ENCODE data around the gene CBFA2T2.
"Not testable (repeated sequence)": the region's sequence is repeated elsewhere in the genome, so short reads cannot be mapped to it uniquely, and the experiment has no call there.

The CBFA2T2 gene

DNA sequence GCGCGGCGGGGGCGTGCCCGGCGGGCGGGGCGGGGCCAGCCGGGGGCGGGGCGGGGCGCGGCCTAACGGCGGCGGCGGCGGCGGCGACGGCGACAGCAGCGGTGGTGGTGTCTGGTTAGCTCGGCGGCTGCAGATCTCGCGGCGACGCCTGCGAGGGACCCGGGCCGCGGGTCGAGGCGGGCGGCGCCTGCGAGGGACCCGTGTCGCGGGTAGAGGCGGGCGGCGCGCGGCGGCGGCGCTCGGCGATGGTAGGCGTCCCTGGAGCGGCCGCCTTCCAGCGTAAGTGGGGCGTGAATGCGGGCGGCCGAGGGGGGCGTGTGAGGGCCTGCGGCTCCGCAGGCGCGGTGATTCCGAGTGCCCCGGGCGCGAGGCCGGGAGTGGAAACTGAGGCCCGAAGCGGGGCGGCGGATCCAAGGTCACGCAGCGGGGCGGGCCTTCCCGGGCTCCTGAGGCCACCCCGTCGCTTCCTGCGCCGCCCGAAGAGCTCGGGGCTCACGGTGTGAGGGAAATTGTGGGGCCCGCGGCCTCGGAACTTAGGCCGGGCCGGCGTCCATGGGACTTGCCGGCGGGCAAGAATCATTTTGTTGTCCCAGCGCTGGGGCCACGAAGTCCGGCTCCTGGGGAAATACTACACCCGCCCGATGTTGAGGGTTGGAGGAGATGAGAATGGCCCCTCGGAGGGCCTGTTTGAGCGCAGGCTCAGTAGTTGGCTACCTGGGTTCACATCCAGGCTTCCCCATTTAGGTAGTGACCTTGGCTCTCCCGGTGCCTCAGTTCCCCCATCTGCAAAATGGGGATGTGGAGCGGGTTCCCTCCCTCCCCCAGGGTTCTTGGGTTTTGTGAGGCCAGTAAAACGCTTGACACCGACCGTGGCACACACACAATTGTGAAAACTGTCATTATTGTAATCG is at the start of gene CBFA2T2:
Gene CBFA2T2 (plus strand): TSS at position 74 of the 911 bp plus-strand sequence. CDS start 172 bp downstream, at position 246.
- peak; percentile 31 for DNase-seq

DNA sequence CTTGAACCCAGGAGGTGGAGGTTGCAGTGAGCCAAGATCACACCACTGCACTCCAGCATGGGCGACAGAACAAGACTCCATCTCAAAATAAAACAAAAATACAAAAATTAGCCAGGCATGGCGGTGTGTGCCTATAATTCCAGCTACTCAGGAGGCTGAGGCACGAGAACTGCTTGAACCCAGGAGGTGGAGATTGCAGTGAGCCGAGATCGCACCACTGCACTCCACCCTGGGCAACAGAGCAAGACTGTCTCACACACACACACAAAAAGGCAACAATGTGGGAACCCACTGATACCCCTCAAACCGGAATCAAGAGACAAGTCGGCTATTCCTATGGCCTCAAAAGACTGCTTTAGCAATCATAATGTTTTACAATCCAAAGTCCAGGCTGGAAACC is 49.3 kb upstream of the CBFA2T2 start:
- DNase-seq, result not testable (repeated sequence)

DNA sequence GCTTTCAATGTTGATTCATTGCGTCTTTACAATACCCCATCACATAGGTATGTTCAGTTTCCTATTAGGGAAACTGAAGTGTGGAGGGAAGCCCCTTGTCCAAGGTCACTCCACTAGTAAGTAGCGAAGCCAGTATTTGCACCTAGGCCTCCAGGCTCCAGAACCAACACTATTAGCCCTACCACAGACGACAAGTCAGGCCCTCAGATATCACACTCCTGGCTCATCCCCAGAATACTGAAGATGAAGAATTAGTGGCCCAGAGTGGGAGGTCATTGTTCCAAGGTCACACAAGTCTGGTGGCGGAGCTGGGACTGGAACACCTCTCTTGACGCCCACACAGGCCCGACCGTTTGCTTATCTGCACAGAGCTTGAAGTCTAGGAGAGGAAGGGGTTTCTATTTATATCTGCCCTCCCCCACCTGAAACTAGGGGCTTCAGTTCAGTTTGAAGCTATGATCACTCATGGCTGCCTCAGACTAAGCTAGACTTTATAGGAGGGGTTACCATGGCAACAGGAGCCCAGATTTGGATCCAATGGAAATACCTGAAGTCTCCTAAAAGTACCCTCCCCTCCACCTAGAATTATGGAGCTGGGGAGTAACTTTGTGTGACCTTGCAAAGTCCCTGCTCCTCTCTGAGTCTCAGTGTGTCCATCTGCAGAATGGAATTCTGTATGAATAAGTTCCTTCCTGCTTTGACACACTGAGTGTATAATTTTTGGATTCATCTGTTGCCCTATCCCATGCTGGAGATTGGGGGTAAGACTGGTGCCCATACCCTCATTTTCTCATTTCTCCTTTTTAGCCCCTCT is 48.5 kb upstream of the CBFA2T2 start:
- no peak for DNase-seq

DNA sequence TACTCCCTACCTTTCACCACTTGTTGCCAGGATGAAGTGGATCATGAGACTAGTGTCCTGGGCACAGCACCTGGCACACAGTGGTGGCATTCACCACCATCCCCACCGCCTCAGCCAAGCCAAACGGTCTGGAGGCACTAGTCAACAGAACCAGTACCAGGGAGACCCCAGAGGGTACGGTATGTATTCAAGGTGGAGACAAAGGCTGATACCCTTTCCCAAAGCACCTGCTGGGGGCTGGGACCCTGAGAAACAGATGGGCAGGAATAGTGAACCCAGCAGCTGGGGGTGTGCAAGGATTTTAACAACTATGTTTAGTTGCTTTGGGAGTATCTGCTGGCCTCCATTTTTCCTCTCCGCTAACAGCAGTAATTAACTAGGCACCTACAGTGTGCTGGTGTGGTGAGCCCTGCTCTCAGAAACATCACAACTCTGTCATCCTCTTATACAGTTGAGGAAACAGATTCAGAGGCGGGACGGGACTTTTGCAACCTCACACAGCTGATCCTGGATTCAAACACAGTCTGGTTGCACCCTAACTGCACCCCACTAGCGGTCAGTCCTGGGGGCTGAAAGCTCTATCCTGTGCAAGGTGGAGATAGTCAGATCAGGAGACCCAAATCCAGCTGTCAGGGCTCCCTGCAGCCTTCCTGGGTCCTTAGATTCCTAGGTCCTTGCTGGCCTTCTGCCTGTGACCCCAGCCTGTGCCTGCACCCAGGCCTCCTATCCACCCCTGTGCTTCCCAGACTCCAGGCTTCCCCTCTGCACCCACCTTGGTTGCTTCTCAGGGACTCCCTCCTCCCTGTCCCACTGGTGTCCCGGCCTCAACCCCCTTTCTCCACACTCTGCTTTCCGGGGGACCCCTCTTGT is 47.5 kb upstream of the CBFA2T2 start:
- no peak for DNase-seq

- no peak for DNase-seq
Measured at GRCh38 chr20:33443006-33443511, 46.8 kb upstream of the CBFA2T2 start.

- peak; percentile 57 for DNase-seq
Measured at GRCh38 chr20:33443512-33444239, 46.2 kb upstream of the CBFA2T2 start, which contains the start of gene SNTA1. Gene SNTA1 (minus strand): TSS chr20:33443763. CDS start chr20:33443620, 143 bp downstream.

GRCh38 chr20:33444797-33445560 is 44.9 kb upstream of the CBFA2T2 start:
- no peak for DNase-seq

DNA sequence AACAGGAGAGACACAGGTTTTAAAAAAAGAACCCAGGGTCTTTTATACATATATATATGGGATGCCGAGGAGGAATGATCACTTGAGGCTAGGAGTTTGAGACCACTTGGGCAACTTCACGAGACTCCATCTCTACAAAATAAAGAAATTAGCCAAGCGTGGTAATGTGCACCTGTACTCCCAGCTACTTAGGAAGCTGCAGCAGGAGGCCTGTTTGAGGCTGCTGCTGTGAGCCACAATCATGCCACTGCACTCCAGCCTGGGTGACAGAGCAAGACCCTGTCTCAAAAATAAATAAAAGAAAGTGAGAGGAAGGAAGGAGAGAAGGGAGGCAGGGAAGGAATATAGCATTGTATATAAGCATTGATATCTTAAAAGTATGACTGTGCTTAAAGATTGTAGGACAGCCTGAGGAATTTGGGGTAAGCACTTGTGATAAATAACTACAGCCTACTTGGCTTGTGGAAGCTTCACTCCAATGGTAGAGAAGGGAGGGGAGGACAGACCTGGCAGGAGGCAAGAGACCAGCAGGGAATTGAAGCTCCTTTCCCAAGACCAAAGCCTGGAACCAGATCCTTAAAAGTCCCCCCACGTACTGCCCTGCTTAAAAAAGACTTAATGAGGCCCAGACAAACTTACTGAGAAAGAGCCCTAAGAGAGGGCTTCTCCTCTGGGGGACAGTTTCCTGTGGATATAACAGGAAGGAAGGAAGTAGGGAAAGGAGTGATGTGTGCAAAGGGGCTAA is 43.8 kb upstream of the CBFA2T2 start:
- no peak for DNase-seq

GRCh38 chr20:33450867-33451266 is 39.0 kb upstream of the CBFA2T2 start:
- no peak for DNase-seq

GRCh38 chr20:33456916-33457642 is 32.8 kb upstream of the CBFA2T2 start:
- peak; percentile 48 for DNase-seq

GRCh38 chr20:33459599-33459998 is 30.3 kb upstream of the CBFA2T2 start:
- DNase-seq, result no peak

GRCh38 chr20:33460711-33461110 is 29.2 kb upstream of the CBFA2T2 start:
- DNase-seq, result no peak

GRCh38 chr20:33463332-33464101 is 26.4 kb upstream of the CBFA2T2 start:
- DNase-seq, result no peak

DNA sequence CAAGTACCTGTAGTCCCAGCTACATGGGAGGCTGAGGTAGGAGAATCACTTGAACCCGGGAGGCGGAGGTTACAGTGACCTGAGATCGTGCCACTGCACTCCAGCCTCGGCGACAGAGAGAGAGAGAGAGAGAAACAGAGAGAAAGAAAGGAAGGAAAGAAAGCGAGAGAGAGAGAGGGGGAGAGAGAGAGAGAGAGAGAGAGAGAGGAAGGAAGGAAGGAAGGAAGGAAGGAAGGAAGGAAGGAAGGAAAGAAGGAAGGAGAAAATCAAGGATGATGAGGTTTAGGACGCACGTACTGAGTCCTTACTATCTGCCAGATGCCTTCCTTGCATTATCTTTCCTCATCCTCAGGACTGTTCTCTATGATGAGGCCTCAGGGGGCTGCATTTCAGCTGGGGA is 25.1 kb upstream of the CBFA2T2 start:
- not testable (repeated sequence) for DNase-seq

- DNase-seq, result no peak
Measured at GRCh38 chr20:33465481-33466302, 24.2 kb upstream of the CBFA2T2 start.

- DNase-seq, result no peak
Measured at GRCh38 chr20:33466303-33466646, 23.6 kb upstream of the CBFA2T2 start.

GRCh38 chr20:33470457-33470856 is 19.4 kb upstream of the CBFA2T2 start:
- DNase-seq, result no peak

GRCh38 chr20:33470866-33471265 is 19.0 kb upstream of the CBFA2T2 start:
- DNase-seq, result no peak
